ENCODE data around the gene PDHB. TPM values are rescaled to one million over a fixed set of nuclear protein-coding genes. Genes with fewer than 3 reads are reported as not detected.
"Not testable (repeated sequence)": the region's sequence is repeated elsewhere in the genome, so short reads cannot be mapped to it uniquely, and the experiment has no call there.

Gene PDHB
- total and polyA plus RNA-seq, 4 donors, result 50.8 to 67.6 (median 63.1) TPM

DNA sequence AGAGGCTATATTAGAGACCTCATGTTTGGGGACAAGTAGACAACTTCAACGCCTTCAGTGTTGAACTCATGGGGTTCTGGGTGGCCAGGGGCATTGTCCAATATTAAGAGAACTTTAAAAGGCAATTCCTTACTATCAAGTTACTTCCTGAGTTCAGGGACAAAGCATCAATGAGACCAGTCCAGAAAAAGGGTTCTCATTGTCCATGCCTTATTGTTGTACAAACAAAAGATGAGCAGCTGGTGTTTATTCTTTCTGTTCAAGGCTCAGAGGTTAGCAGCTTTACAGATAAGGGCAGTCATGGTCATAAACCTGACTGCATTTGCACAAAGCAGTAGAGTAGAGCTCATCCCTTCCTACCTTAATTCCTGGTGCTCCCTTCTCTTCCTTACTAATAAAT lies 18.5 kb upstream of the PDHB start:
- TF ChIP-seq, protein P1, sequence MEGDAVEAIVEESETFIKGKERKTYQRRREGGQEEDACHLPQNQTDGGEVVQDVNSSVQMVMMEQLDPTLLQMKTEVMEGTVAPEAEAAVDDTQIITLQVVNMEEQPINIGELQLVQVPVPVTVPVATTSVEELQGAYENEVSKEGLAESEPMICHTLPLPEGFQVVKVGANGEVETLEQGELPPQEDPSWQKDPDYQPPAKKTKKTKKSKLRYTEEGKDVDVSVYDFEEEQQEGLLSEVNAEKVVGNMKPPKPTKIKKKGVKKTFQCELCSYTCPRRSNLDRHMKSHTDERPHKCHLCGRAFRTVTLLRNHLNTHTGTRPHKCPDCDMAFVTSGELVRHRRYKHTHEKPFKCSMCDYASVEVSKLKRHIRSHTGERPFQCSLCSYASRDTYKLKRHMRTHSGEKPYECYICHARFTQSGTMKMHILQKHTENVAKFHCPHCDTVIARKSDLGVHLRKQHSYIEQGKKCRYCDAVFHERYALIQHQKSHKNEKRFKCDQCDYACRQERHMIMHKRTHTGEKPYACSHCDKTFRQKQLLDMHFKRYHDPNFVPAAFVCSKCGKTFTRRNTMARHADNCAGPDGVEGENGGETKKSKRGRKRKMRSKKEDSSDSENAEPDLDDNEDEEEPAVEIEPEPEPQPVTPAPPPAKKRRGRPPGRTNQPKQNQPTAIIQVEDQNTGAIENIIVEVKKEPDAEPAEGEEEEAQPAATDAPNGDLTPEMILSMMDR (IDR thresholded peaks at IDR 0.05; ENCODE audit: control extremely low read depth, extremely low read depth), result no peak
- H3K27me3 ChIP-seq (ENCODE audit: control insufficient read depth in 3 of 3, insufficient read depth in 3 of 3, low read length in 2 of 3), result no peaks in the 10 kb centered on the region
- H3K27ac ChIP-seq (ENCODE audit: low read depth in 1 of 2, low read length in 1 of 2), result no peak overlapping the region
- ATAC-seq (ENCODE audit: insufficient read depth, low FRiP score) (no peak), DNase-seq (no peak)
- no peaks in the 10 kb centered on the region for H3K4me1 ChIP-seq (ENCODE audit: control insufficient read depth in 5 of 5, insufficient read depth in 5 of 5, low read length in 5 of 5)
- 68 to 76% methylated on average over 1 of the region's 1 CpG for WGBS, 2 donors
- peaks cover 0 to 3% (median 3%) of the 10 kb centered on the region in 4 donors for H3K9me3 ChIP-seq (ENCODE audit: control insufficient read depth in 4 of 4, insufficient read depth in 3 of 4, low read length in 3 of 4)
- no peak overlapping the region for H3K9ac ChIP-seq (ENCODE audit: insufficient read depth in 1 of 2, low read length in 2 of 2)
- H3K4me3 ChIP-seq, result no peak overlapping the region
- H3K36me3 ChIP-seq (ENCODE audit: control insufficient read depth in 4 of 4, insufficient read depth in 4 of 4, low read length in 4 of 4), result no peaks in the 10 kb centered on the region

GRCh38 chr3:58441514-58442450 lies 8.2 kb upstream of the PDHB start:
- no peak for DNase-seq
- no peak overlapping the region for H3K4me3 ChIP-seq
- TF ChIP-seq, protein P1 (IDR thresholded peaks at IDR 0.05; ENCODE audit: control extremely low read depth, extremely low read depth), result no peak

GRCh38 chr3:58440996-58441355 lies 7.3 kb upstream of the PDHB start:
- not testable (repeated sequence) for H3K27me3 ChIP-seq (ENCODE audit: control insufficient read depth in 3 of 3, insufficient read depth in 3 of 3, low read length in 2 of 3); H3K9me3 ChIP-seq (ENCODE audit: control insufficient read depth in 4 of 4, insufficient read depth in 3 of 4, low read length in 3 of 4); DNase-seq; H3K4me1 ChIP-seq (ENCODE audit: control insufficient read depth in 5 of 5, insufficient read depth in 5 of 5, low read length in 5 of 5); H3K36me3 ChIP-seq (ENCODE audit: control insufficient read depth in 4 of 4, insufficient read depth in 4 of 4, low read length in 4 of 4); H3K9ac ChIP-seq (ENCODE audit: insufficient read depth in 1 of 2, low read length in 2 of 2); ATAC-seq (ENCODE audit: insufficient read depth, low FRiP score); H3K4me3 ChIP-seq; H3K27ac ChIP-seq (ENCODE audit: low read depth in 1 of 2, low read length in 1 of 2)
- 81 to 89% methylated on average over 6 of the region's 6 CpGs for WGBS, 2 donors

More at GRCh38 chr3:58441514-58442450, 8.2 kb upstream of the PDHB start:
- Histone ChIP-seq H3K9ac (ENCODE audit: insufficient read depth in 1 of 2, low read length in 2 of 2) (no peak overlapping the region), H3K9me3 (ENCODE audit: control insufficient read depth in 4 of 4, insufficient read depth in 3 of 4, low read length in 3 of 4) (no peaks in the 10 kb centered on the region), H3K27me3 (ENCODE audit: control insufficient read depth in 3 of 3, insufficient read depth in 3 of 3, low read length in 2 of 3) (no peaks in the 10 kb centered on the region), H3K36me3 (ENCODE audit: control insufficient read depth in 4 of 4, insufficient read depth in 4 of 4, low read length in 4 of 4) (no peaks in the 10 kb centered on the region), H3K27ac (ENCODE audit: low read depth in 1 of 2, low read length in 1 of 2) (no peak overlapping the region), H3K4me1 (ENCODE audit: control insufficient read depth in 5 of 5, insufficient read depth in 5 of 5, low read length in 5 of 5) (no peaks in the 10 kb centered on the region)
- no peak for ATAC-seq (ENCODE audit: insufficient read depth, low FRiP score)
- WGBS, 2 donors, result 71 to 81% methylated on average over 4 of the region's 4 CpGs

- not testable (repeated sequence) for H3K9me3 ChIP-seq (ENCODE audit: control insufficient read depth in 4 of 4, insufficient read depth in 3 of 4, low read length in 3 of 4); H3K4me3 ChIP-seq; H3K9ac ChIP-seq (ENCODE audit: insufficient read depth in 1 of 2, low read length in 2 of 2); H3K27me3 ChIP-seq (ENCODE audit: control insufficient read depth in 3 of 3, insufficient read depth in 3 of 3, low read length in 2 of 3); ATAC-seq (ENCODE audit: insufficient read depth, low FRiP score); H3K36me3 ChIP-seq (ENCODE audit: control insufficient read depth in 4 of 4, insufficient read depth in 4 of 4, low read length in 4 of 4); H3K27ac ChIP-seq (ENCODE audit: low read depth in 1 of 2, low read length in 1 of 2); DNase-seq
- H3K4me1 ChIP-seq (ENCODE audit: control insufficient read depth in 5 of 5, insufficient read depth in 5 of 5, low read length in 5 of 5), result peaks cover 0 to 13% (median under 1%) of the 10 kb centered on the region in 5 donors
- 81 to 85% methylated on average over 8 of the region's 8 CpGs for WGBS, 2 donors
These were observed 3.6 kb upstream of the PDHB start for GRCh38 chr3:58437276-58437675.

Data from lung (tissue), 12 donors.